ENCODE measurements around the gene NT5M. TPM values are rescaled to one million over a fixed set of nuclear protein-coding genes. Genes with fewer than 3 reads are reported as not detected.
"Not testable (repeated sequence)": the region's sequence is repeated elsewhere in the genome, so short reads cannot be mapped to it uniquely, and the experiment has no call there.

The NT5M gene
- total RNA-seq, 1 donor from 2014 or later: 0.93 TPM

- POLR2A ChIA-PET: no interaction called here
Observed at GRCh38 chr17:17295141-17295540, 8.0 kb upstream of the NT5M start.

GRCh38 chr17:17297217-17297616 lies 6.0 kb upstream of the NT5M start:
- H3K27ac Mint-ChIP-seq: no peak overlapping the region
- H3K4me1 Mint-ChIP-seq: peaks cover 9% of the 10 kb centered on the region
- POLR2A ChIA-PET: no interaction called here
- DNase-seq (no peak), ATAC-seq (ENCODE audit: low read depth) (no peak)
- TF ChIP-seq, protein P1, sequence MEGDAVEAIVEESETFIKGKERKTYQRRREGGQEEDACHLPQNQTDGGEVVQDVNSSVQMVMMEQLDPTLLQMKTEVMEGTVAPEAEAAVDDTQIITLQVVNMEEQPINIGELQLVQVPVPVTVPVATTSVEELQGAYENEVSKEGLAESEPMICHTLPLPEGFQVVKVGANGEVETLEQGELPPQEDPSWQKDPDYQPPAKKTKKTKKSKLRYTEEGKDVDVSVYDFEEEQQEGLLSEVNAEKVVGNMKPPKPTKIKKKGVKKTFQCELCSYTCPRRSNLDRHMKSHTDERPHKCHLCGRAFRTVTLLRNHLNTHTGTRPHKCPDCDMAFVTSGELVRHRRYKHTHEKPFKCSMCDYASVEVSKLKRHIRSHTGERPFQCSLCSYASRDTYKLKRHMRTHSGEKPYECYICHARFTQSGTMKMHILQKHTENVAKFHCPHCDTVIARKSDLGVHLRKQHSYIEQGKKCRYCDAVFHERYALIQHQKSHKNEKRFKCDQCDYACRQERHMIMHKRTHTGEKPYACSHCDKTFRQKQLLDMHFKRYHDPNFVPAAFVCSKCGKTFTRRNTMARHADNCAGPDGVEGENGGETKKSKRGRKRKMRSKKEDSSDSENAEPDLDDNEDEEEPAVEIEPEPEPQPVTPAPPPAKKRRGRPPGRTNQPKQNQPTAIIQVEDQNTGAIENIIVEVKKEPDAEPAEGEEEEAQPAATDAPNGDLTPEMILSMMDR (IDR thresholded peaks at IDR 0.05): no peak
- intact Hi-C loops (cut with micrococcal nuclease): no loop called here
- no peaks in the 10 kb centered on the region for H3K9me3 Mint-ChIP-seq
- H3K36me3 Mint-ChIP-seq (ENCODE audit: low read depth): no peaks in the 10 kb centered on the region
- H3K4me3 Mint-ChIP-seq: no peak overlapping the region
- CTCF ChIA-PET: no interaction called here
- no peaks in the 10 kb centered on the region for H3K27me3 Mint-ChIP-seq

More at GRCh38 chr17:17295141-17295540, 8.0 kb upstream of the NT5M start:
- TF ChIP-seq, protein P1 (IDR thresholded peaks at IDR 0.05): no peak
- H3K4me3 Mint-ChIP-seq: no peak overlapping the region
- intact Hi-C loops (cut with micrococcal nuclease): no loop called here
- H3K27ac Mint-ChIP-seq: no peak overlapping the region
- peaks cover 2% of the 10 kb centered on the region for H3K4me1 Mint-ChIP-seq
- no peak for ATAC-seq (ENCODE audit: low read depth)
- CTCF ChIA-PET: no interaction called here
- no peak for DNase-seq
- no peaks in the 10 kb centered on the region for H3K9me3 Mint-ChIP-seq
- H3K27me3 Mint-ChIP-seq: no peaks in the 10 kb centered on the region
- H3K36me3 Mint-ChIP-seq (ENCODE audit: low read depth): no peaks in the 10 kb centered on the region

DNA sequence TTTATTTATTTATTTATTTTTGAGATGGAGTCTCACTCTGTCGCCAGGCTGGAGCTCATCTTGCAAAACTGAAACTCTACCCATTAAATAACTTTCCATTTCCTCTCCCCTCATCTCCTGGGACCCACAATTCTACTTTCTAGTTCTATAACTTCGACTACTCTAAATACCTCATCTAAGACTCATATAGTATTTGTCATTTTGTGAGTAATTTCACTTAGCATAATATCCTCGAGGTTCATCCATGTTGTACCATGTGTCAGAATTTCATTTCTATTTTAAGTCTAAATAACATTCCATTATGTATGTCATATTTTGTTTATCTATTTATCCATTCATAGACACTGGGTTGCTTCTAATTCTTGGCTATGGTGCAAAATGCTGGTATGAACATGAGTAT lies 5.1 kb upstream of the NT5M start:
- intact Hi-C loops (cut with micrococcal nuclease): no loop called here
- CTCF ChIA-PET: no interaction called here

DNA sequence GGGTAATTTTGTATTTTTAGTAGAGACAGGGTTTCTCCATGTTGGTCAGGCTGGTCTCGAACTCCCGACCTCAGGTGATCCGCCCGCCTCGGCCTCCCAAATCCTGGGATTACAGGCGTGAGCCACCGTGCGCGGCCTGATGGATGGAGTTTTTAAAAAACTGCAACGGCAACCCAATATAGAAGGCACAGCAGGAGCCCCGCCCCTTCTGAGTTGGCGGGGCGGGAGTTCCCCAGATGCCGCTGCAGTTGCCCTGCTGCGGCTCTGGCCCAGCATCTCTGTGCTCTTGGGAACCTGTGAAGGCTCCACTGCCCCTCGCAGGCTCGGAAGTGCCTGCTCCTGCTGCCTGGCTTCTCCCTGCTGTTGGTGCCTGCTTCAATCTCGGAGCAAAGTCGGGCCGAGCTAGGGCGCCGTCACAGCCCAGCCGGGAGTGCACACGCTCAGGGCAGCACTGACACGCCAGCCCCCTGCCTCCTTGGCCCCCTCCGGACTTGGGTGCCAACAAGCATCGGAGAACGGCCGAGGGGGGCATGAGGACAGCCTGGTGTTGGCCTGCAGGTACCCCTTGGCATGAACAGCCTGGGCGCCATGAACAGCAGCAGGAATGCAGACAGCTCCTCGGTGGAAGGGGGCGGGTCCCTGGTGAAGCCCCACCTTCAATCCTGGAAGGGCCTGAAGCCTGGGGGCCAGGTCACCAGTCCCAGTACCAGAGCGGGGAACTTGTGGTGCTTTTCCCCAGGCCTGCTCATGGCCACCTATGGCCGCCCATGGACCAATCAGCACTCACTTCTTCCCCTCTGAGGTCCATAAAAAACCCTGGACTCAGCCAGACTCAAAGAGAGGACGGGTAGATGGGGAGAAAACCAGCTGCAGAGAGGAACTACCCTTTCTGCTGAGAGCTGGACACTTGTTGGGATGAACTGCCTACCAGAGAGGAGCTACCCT lies 2.3 kb upstream of the NT5M start:
- Mint-ChIP-seq H3K27ac (no peak overlapping the region), H3K9me3 (no peaks in the 10 kb centered on the region), H3K36me3 (ENCODE audit: low read depth) (no peaks in the 10 kb centered on the region), H3K4me1 (peaks cover 36% of the 10 kb centered on the region), H3K27me3 (no peaks in the 10 kb centered on the region), H3K4me3 (peak overlapping the region; percentile 73)
- ATAC-seq (ENCODE audit: low read depth) (peak; percentile 75), DNase-seq (peak; percentile 36)
- intact Hi-C loops (cut with micrococcal nuclease): loop anchor here (1.0 to 10.0 kb wide), 4 partner anchors 20 to 734 kb away; partner anchors contain the start of genes ATPAF2, COPS3, FLCN and GID4
- TF ChIP-seq, protein P1 (IDR thresholded peaks at IDR 0.05): no peak
- ChIA-PET CTCF (no interaction called here), POLR2A (interaction anchor here (0.5 to 1.0 kb wide), 2 partner anchors 10 to 22 kb away, joined by 3 to 4 read pairs; no protein-coding TSS in a partner anchor)

More for the DNA sequence above, 5.1 kb upstream of the NT5M start:
- ATAC-seq (ENCODE audit: low read depth): no peak
- H3K4me3 Mint-ChIP-seq: no peak overlapping the region
- DNase-seq: no peak
- TF ChIP-seq, protein P1 (IDR thresholded peaks at IDR 0.05): no peak
- no peak overlapping the region for H3K27ac Mint-ChIP-seq
- no peaks in the 10 kb centered on the region for H3K36me3 Mint-ChIP-seq (ENCODE audit: low read depth)
- no peaks in the 10 kb centered on the region for H3K9me3 Mint-ChIP-seq
- POLR2A ChIA-PET: no interaction called here
- H3K4me1 Mint-ChIP-seq: peaks cover 16% of the 10 kb centered on the region
- H3K27me3 Mint-ChIP-seq: no peaks in the 10 kb centered on the region

GRCh38 chr17:17301659-17302058 lies 1.5 kb upstream of the NT5M start:
- DNase-seq; H3K27me3 Mint-ChIP-seq; H3K36me3 Mint-ChIP-seq (ENCODE audit: low read depth); H3K9me3 Mint-ChIP-seq; H3K27ac Mint-ChIP-seq; ATAC-seq (ENCODE audit: low read depth); CTCF ChIA-PET; H3K4me3 Mint-ChIP-seq: not testable (repeated sequence)
- peaks cover 36% of the 10 kb centered on the region for H3K4me1 Mint-ChIP-seq
- intact Hi-C loops (cut with micrococcal nuclease): loop anchor here (5.0 to 10.0 kb wide), 3 partner anchors 64 to 733 kb away; partner anchors contain the start of genes ATPAF2, FLCN and GID4
- POLR2A ChIA-PET: interaction anchor here (1.0 kb wide), 1 partner anchor 22 kb away, joined by 3 read pairs; no protein-coding TSS in a partner anchor

Data from activated B cell treated with CpG ODN at 0.5 μM for 24 hours (primary cell).